Measurements from ENCODE around the gene SMG6. TPM values are rescaled to one million over a fixed set of nuclear protein-coding genes. Genes with fewer than 3 reads are reported as not detected.
A peak's percentile ranks its signal among the peaks of the same experiment; 100 is the strongest.

Gene SMG6
- total RNA-seq, 1 donor, result 42.7 TPM

- Histone ChIP-seq H3K4me1 (ENCODE audit: insufficient read depth, low read length) (peaks cover 57% of the 10 kb centered on the region), H3K27ac (ENCODE audit: low read depth, low read length) (peak overlapping the region; percentile 97), H2AFZ (ENCODE audit: low read length) (no peak overlapping the region), H3K4me2 (ENCODE audit: insufficient read depth, low read length) (peak overlapping the region; percentile 2), H3K27me3 (ENCODE audit: insufficient read depth, low read length) (no peaks in the 10 kb centered on the region), H3K9me3 (ENCODE audit: low read depth, low read length) (no peaks in the 10 kb centered on the region), H3K36me3 (ENCODE audit: insufficient read depth, low read length) (peaks cover 55% of the 10 kb centered on the region), H3K79me2 (ENCODE audit: insufficient read depth, low read length) (peaks cover 17% of the 10 kb centered on the region), H4K20me1 (ENCODE audit: insufficient read depth, low read length) (no peaks in the 10 kb centered on the region), H3K4me3 (ENCODE audit: insufficient read depth, low read length) (no peak overlapping the region)
- TF ChIP-seq CTCF (IDR thresholded peaks at IDR 0.05; ENCODE audit: extremely low read depth, low read depth, low read length), result no peak
- DNase-seq (ENCODE audit: insufficient read length, low spot score, missing footprints), result peak; percentile 91
Observed at GRCh38 chr17:2062571-2063183, 240.9 kb downstream of the SMG6 start.

- TF ChIP-seq CTCF (IDR thresholded peaks at IDR 0.05; ENCODE audit: extremely low read depth, low read depth, low read length), result no peak
- peak overlapping the region; percentile 97 for H3K27ac ChIP-seq (ENCODE audit: low read depth, low read length)
Observed at GRCh38 chr17:2061441-2061958, 242.1 kb downstream of the SMG6 start.

GRCh38 chr17:2060681-2061440 is 242.7 kb downstream of the SMG6 start:
- peak; percentile 85 for DNase-seq (ENCODE audit: insufficient read length, low spot score, missing footprints)
- Histone ChIP-seq H3K36me3 (ENCODE audit: insufficient read depth, low read length) (peaks cover 56% of the 10 kb centered on the region), H3K79me2 (ENCODE audit: insufficient read depth, low read length) (peaks cover 25% of the 10 kb centered on the region)

More at GRCh38 chr17:2061441-2061958, 242.1 kb downstream of the SMG6 start:
- Histone ChIP-seq H3K4me2 (ENCODE audit: insufficient read depth, low read length) (no peak overlapping the region), H3K4me1 (ENCODE audit: insufficient read depth, low read length) (peaks cover 45% of the 10 kb centered on the region), H3K4me3 (ENCODE audit: insufficient read depth, low read length) (no peak overlapping the region), H2AFZ (ENCODE audit: low read length) (no peak overlapping the region), H3K79me2 (ENCODE audit: insufficient read depth, low read length) (peaks cover 20% of the 10 kb centered on the region), H4K20me1 (ENCODE audit: insufficient read depth, low read length) (no peaks in the 10 kb centered on the region), H3K9me3 (ENCODE audit: low read depth, low read length) (no peaks in the 10 kb centered on the region), H3K27me3 (ENCODE audit: insufficient read depth, low read length) (no peaks in the 10 kb centered on the region), H3K36me3 (ENCODE audit: insufficient read depth, low read length) (peaks cover 58% of the 10 kb centered on the region)
- peak; percentile 78 for DNase-seq (ENCODE audit: insufficient read length, low spot score, missing footprints)

More at GRCh38 chr17:2060681-2061440, 242.7 kb downstream of the SMG6 start:
- TF ChIP-seq CTCF (IDR thresholded peaks at IDR 0.05; ENCODE audit: extremely low read depth, low read depth, low read length), result no peak
- no peak overlapping the region for H2AFZ ChIP-seq (ENCODE audit: low read length)
- peak overlapping the region; percentile 97 for H3K27ac ChIP-seq (ENCODE audit: low read depth, low read length)
- H3K4me3 ChIP-seq (ENCODE audit: insufficient read depth, low read length), result no peak overlapping the region
- no peak overlapping the region for H3K4me2 ChIP-seq (ENCODE audit: insufficient read depth, low read length)
- H4K20me1 ChIP-seq (ENCODE audit: insufficient read depth, low read length), result no peaks in the 10 kb centered on the region
- no peaks in the 10 kb centered on the region for H3K9me3 ChIP-seq (ENCODE audit: low read depth, low read length)
- no peaks in the 10 kb centered on the region for H3K27me3 ChIP-seq (ENCODE audit: insufficient read depth, low read length)
- H3K4me1 ChIP-seq (ENCODE audit: insufficient read depth, low read length), result peaks cover 39% of the 10 kb centered on the region

All from osteoblast (primary cell).